ENCODE measurements around the gene CRACDL.

CRACDL gene

DNA sequence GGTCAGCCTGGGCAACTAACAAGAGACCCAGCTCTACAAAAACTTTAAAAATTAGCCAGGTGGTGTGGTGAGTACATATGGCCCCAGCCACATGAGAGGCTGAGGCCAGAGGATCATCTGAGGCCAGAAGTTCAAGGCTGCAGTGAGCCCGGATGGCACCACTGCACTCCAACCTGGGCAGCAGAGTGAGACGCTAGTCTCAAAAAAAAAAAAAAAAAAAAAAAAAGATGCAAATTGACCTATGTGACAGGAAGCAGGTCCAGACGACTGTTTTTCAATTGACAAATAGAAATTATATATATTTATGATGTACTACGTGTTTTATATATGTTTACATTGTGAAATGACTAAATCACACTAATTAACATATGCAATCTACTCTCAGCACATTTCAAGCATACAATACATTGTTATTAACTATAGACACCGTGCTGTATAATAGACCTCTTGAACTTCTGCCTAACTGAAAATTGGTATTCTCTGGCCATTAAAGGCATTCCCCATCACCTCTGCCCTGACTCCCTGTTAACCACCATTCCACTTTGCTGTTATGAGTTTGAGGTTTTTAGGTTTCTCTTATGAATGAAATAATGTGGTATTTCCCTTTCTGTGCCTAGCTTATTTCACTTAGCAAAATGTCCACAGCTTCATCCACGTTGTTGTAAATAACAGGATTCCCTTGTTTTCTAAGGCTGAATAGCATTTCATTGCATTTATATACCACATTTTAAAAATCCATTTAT lies 172.6 kb downstream of the CRACDL start:
- DNase-seq = no peak
- Histone ChIP-seq H2AK5ac (ENCODE audit: low read length) (no peak overlapping the region), H4K8ac (ENCODE audit: low read depth, low read length) (no peak overlapping the region), H3K27me3 (ENCODE audit: insufficient read depth, low read length) (no peaks in the 10 kb centered on the region), H3K9me3 (ENCODE audit: insufficient read depth, low read depth, low read length) (no peaks in the 10 kb centered on the region), H2BK5ac (ENCODE audit: low read depth, low read length, poor library complexity) (no peak overlapping the region), H3K4me2 (ENCODE audit: low read length) (no peak overlapping the region), H3K4me3 (ENCODE audit: low read depth, low read length) (no peak overlapping the region), H2BK12ac (ENCODE audit: low read length) (no peak overlapping the region), H3K27ac (ENCODE audit: low read depth, low read length) (no peak overlapping the region), H2AFZ (ENCODE audit: insufficient read depth, low read length, poor library complexity) (no peak overlapping the region), H3K14ac (ENCODE audit: low read length) (no peak overlapping the region), H2BK120ac (ENCODE audit: insufficient read depth, low read length, poor library complexity) (no peak overlapping the region), H4K91ac (ENCODE audit: low read depth, low read length) (no peak overlapping the region), H3K23ac (ENCODE audit: low read length) (no peak overlapping the region), H3K18ac (ENCODE audit: low read length) (no peak overlapping the region), H3K79me2 (ENCODE audit: control insufficient read depth, insufficient read depth, low read length, poor library complexity) (no peaks in the 10 kb centered on the region), H3K4me1 (ENCODE audit: control insufficient read depth in 1 of 2, insufficient read depth in 2 of 2, low read length in 2 of 2) (peaks cover 4 to 5% of the 10 kb centered on the region in 2 experiments), H3K4ac (ENCODE audit: low read depth, low read length) (no peak overlapping the region), H3K36me3 (ENCODE audit: control insufficient read depth in 1 of 2, insufficient read depth in 2 of 2, low read length in 2 of 2) (no peaks in the 10 kb centered on the region), H3K9ac (ENCODE audit: low read length) (no peak overlapping the region), H4K12ac (ENCODE audit: low read depth, low read length) (no peak overlapping the region), H3K79me1 (ENCODE audit: low read length) (no peaks in the 10 kb centered on the region)
- WGBS (ENCODE audit: extremely low coverage, insufficient coverage, insufficient read length) = no CpG with 5 or more reads among the region's 6 CpGs

DNA sequence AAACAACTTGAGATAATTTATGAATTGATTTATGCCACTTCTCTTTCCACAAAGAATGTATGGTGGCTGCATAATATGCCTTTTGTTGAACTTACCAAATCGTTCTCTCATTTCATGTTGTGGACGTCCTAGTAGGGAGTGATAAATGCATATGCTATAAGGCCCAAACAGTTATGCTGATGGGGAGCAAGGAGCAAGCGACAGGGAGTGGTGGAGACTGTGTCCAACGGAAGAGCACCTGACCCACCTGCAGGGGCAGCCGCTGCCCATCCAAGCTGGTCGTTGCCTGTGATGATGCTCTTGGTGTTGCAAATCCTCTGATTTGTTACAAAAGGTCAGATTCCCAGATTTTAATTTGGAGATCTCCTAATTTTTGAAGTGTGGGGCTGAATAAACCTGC lies 174.1 kb downstream of the CRACDL start:
- Histone ChIP-seq H2BK12ac (ENCODE audit: low read length) (no peak overlapping the region), H3K4me1 (ENCODE audit: control insufficient read depth in 1 of 2, insufficient read depth in 2 of 2, low read length in 2 of 2) (peaks cover 4 to 10% of the 10 kb centered on the region in 2 experiments), H4K91ac (ENCODE audit: low read depth, low read length) (no peak overlapping the region), H3K4me3 (ENCODE audit: low read depth, low read length) (no peak overlapping the region), H3K27me3 (ENCODE audit: insufficient read depth, low read length) (no peaks in the 10 kb centered on the region), H3K79me1 (ENCODE audit: low read length) (no peaks in the 10 kb centered on the region), H3K18ac (ENCODE audit: low read length) (no peak overlapping the region), H4K8ac (ENCODE audit: low read depth, low read length) (no peak overlapping the region), H3K4ac (ENCODE audit: low read depth, low read length) (no peak overlapping the region), H3K36me3 (ENCODE audit: control insufficient read depth in 1 of 2, insufficient read depth in 2 of 2, low read length in 2 of 2) (no peaks in the 10 kb centered on the region), H4K12ac (ENCODE audit: low read depth, low read length) (no peak overlapping the region), H3K14ac (ENCODE audit: low read length) (no peak overlapping the region), H2BK5ac (ENCODE audit: low read depth, low read length, poor library complexity) (no peak overlapping the region), H2BK120ac (ENCODE audit: insufficient read depth, low read length, poor library complexity) (no peak overlapping the region), H3K9me3 (ENCODE audit: insufficient read depth, low read depth, low read length) (no peaks in the 10 kb centered on the region), H3K79me2 (ENCODE audit: control insufficient read depth, insufficient read depth, low read length, poor library complexity) (no peaks in the 10 kb centered on the region), H3K23ac (ENCODE audit: low read length) (no peak overlapping the region), H2AK5ac (ENCODE audit: low read length) (no peak overlapping the region), H3K9ac (ENCODE audit: low read length) (no peak overlapping the region), H3K4me2 (ENCODE audit: low read length) (no peak overlapping the region), H2AFZ (ENCODE audit: insufficient read depth, low read length, poor library complexity) (no peak overlapping the region), H3K27ac (ENCODE audit: low read depth, low read length) (no peak overlapping the region)
- no peak for DNase-seq
- WGBS (ENCODE audit: extremely low coverage, insufficient coverage, insufficient read length) = no CpG with 5 or more reads among the region's 6 CpGs

DNA sequence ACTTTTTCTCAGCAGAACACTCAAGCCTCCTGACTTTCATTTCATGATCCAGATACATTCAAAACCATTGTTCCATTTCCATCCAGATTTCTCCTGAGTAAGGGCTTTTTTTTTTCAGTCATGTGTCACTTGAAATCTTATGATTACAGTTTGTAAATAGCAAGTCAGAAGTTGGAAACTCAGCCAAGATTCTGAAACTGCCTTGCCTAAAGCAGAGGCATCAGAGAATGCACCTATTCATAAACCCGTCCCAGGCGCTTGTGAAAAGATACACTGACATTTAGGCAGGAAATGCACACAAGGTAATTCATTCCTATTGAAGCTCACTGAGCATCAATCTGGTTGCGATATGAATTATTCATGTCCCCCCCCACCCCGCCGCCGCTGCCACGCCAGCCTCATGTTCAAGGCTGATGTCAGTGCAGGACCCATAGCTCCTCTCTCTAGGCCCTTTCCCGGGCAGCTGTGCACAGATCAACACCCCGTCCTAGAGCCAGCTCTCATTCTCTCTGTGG lies 174.7 kb downstream of the CRACDL start:
- Histone ChIP-seq H4K8ac (ENCODE audit: low read depth, low read length) (no peak overlapping the region), H3K9ac (ENCODE audit: low read length) (no peak overlapping the region), H3K14ac (ENCODE audit: low read length) (no peak overlapping the region), H2BK120ac (ENCODE audit: insufficient read depth, low read length, poor library complexity) (no peak overlapping the region), H3K27ac (ENCODE audit: low read depth, low read length) (no peak overlapping the region), H3K18ac (ENCODE audit: low read length) (no peak overlapping the region), H4K91ac (ENCODE audit: low read depth, low read length) (no peak overlapping the region), H3K27me3 (ENCODE audit: insufficient read depth, low read length) (no peaks in the 10 kb centered on the region), H2AFZ (ENCODE audit: insufficient read depth, low read length, poor library complexity) (no peak overlapping the region), H2AK5ac (ENCODE audit: low read length) (no peak overlapping the region), H3K79me1 (ENCODE audit: low read length) (no peaks in the 10 kb centered on the region), H2BK12ac (ENCODE audit: low read length) (no peak overlapping the region), H3K4me1 (ENCODE audit: control insufficient read depth in 1 of 2, insufficient read depth in 2 of 2, low read length in 2 of 2) (peaks cover 4 to 8% of the 10 kb centered on the region in 2 experiments), H3K79me2 (ENCODE audit: control insufficient read depth, insufficient read depth, low read length, poor library complexity) (no peaks in the 10 kb centered on the region), H3K36me3 (ENCODE audit: control insufficient read depth in 1 of 2, insufficient read depth in 2 of 2, low read length in 2 of 2) (no peaks in the 10 kb centered on the region), H4K12ac (ENCODE audit: low read depth, low read length) (no peak overlapping the region), H2BK5ac (ENCODE audit: low read depth, low read length, poor library complexity) (no peak overlapping the region), H3K23ac (ENCODE audit: low read length) (no peak overlapping the region), H3K4ac (ENCODE audit: low read depth, low read length) (no peak overlapping the region), H3K4me2 (ENCODE audit: low read length) (no peak overlapping the region), H3K9me3 (ENCODE audit: insufficient read depth, low read depth, low read length) (no peaks in the 10 kb centered on the region), H3K4me3 (ENCODE audit: low read depth, low read length) (no peak overlapping the region)
- no peak for DNase-seq
- no CpG with 5 or more reads among the region's 9 CpGs for WGBS (ENCODE audit: extremely low coverage, insufficient coverage, insufficient read length)

DNA sequence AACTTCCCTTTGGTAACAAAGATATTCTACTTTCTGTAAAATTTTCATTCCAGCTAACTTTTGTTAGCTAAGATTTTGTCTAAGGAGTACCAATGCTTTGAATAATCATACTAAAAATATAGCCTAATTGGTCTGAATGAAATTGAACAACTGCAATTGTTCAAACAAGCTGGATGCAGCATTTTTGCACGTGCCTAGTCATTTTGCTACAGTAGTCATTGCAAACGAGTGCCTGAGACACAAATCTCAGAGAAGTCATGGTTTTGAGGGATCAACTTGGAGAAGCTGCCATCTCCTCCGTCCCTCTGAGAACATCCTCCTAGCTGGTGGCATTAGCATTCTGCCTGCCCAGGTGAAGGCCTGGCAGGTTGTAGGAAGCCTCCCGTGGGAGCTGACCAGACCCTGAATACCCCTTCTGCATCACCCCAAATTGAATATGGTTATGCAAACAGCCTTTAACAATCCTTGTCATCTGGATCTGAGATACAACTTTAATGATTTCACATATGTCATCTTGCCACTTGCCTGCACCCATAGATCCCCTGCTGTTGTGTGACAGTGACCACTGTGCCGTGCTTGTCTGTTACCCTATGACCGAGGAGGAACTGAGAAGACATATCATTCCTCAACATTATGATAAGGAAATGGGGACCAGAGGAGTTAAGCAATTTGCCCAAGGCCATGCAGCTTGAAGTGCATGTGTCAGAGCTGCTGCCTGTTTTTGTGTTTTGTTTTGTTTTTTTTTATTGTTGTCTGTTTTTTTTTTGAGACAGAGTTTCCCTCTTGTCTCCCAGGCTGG lies 176.0 kb downstream of the CRACDL start:
- Histone ChIP-seq H3K4me2 (ENCODE audit: low read length) (no peak overlapping the region), H3K4me3 (ENCODE audit: low read depth, low read length) (no peak overlapping the region), H2AFZ (ENCODE audit: insufficient read depth, low read length, poor library complexity) (no peak overlapping the region), H3K27me3 (ENCODE audit: insufficient read depth, low read length) (no peaks in the 10 kb centered on the region), H3K79me2 (ENCODE audit: control insufficient read depth, insufficient read depth, low read length, poor library complexity) (no peaks in the 10 kb centered on the region), H3K79me1 (ENCODE audit: low read length) (no peaks in the 10 kb centered on the region), H3K27ac (ENCODE audit: low read depth, low read length) (no peak overlapping the region), H4K91ac (ENCODE audit: low read depth, low read length) (no peak overlapping the region), H3K9ac (ENCODE audit: low read length) (no peak overlapping the region), H4K12ac (ENCODE audit: low read depth, low read length) (no peak overlapping the region), H2BK5ac (ENCODE audit: low read depth, low read length, poor library complexity) (no peak overlapping the region), H3K9me3 (ENCODE audit: insufficient read depth, low read depth, low read length) (no peaks in the 10 kb centered on the region), H3K23ac (ENCODE audit: low read length) (no peak overlapping the region), H3K4ac (ENCODE audit: low read depth, low read length) (no peak overlapping the region), H3K4me1 (ENCODE audit: control insufficient read depth in 1 of 2, insufficient read depth in 2 of 2, low read length in 2 of 2) (peaks cover 0 to 4% of the 10 kb centered on the region in 2 experiments), H3K14ac (ENCODE audit: low read length) (no peak overlapping the region), H3K18ac (ENCODE audit: low read length) (no peak overlapping the region), H2BK12ac (ENCODE audit: low read length) (no peak overlapping the region), H3K36me3 (ENCODE audit: control insufficient read depth in 1 of 2, insufficient read depth in 2 of 2, low read length in 2 of 2) (no peaks in the 10 kb centered on the region), H2BK120ac (ENCODE audit: insufficient read depth, low read length, poor library complexity) (no peak overlapping the region), H4K8ac (ENCODE audit: low read depth, low read length) (no peak overlapping the region), H2AK5ac (ENCODE audit: low read length) (no peak overlapping the region)
- DNase-seq = peak in 1 of 2 donors; percentile 48
- no CpG with 5 or more reads among the region's 6 CpGs for WGBS (ENCODE audit: extremely low coverage, insufficient coverage, insufficient read length)
